IMR-90 (cell line): ENCODE results near the gene SPECC1L. TPM values are rescaled to one million over a fixed set of nuclear protein-coding genes. Genes with fewer than 3 reads are reported as not detected.

Experiments
- ATAC-seq: fragments of 200-7000 bp; cut with Tn5 transposase; 2 replicates; pipeline ENCODE4 v1.9.1; 2020; ENCODE audit warnings: low read depth, mild to moderate bottlenecking, moderate library complexity
- BruUV-seq: library from RNA; stranded (reverse); fragments of 400-500 nt; replicated peaks from 2 replicates; lab custom pipeline; 2021; lab: Mats Ljungman, UMichigan
- CTCF ChIA-PET: fragments of 300-600 bp; formaldehyde crosslinking; extraction: SDS; loops from one replicate; lab custom pipeline; 2021; ENCODE audit warnings: antibody characterized with exemption; lab: Yijun Ruan, JAX
- POLR2A ChIA-PET: fragments of 300-600 bp; sonication (Branson Sonifier 250); formaldehyde crosslinking; loops from one replicate; lab custom pipeline; 2022; ENCODE audit warnings: antibody characterized with exemption; ENCODE audit not compliant: unreplicated experiment; lab: Charles Lee
- DNase-seq: peaks from one replicate; pipeline ENCODE4 v3.0.0; 2013
- H2AFZ ChIP-seq: replicated peaks from 2 replicates; pipeline ENCODE3; 2013; ENCODE audit warnings: low read length, mild to moderate bottlenecking; ENCODE audit not compliant: poor library complexity
- H2AK5ac ChIP-seq: 2 replicates; pipeline ENCODE4 v1.6.1; 2013; ENCODE audit warnings: low read depth, low read length, inconsistent platforms
- H2AK9ac ChIP-seq: replicated peaks from 2 replicates; pipeline ENCODE3; 2013; ENCODE audit warnings: mild to moderate bottlenecking, low read depth, low read length, moderate library complexity; ENCODE audit not compliant: poor library complexity
- H2BK120ac ChIP-seq: 2 replicates; pipeline ENCODE4 v1.6.1; 2013; ENCODE audit warnings: low read depth, low read length, inconsistent platforms
- H2BK15ac ChIP-seq: 3 replicates; pipeline ENCODE4 v1.6.1; 2013; ENCODE audit warnings: low read depth, low read length, inconsistent platforms
- H2BK20ac ChIP-seq: 2 replicates; pipeline ENCODE4 v1.6.1; 2013; ENCODE audit warnings: low read depth, mild to moderate bottlenecking, inconsistent platforms, low read length, moderate library complexity
- H2BK5ac ChIP-seq: 2 replicates; pipeline ENCODE4 v1.6.1; 2013; ENCODE audit warnings: mild to moderate bottlenecking, low read depth, low read length, inconsistent platforms; ENCODE audit not compliant: poor library complexity, severe bottlenecking
- H3K14ac ChIP-seq: replicated peaks from 2 replicates; pipeline ENCODE4 v1.6.1; 2013; ENCODE audit warnings: low read depth, low read length, inconsistent platforms
- H3K18ac ChIP-seq: 2 replicates; pipeline ENCODE4 v1.6.1; 2013; ENCODE audit warnings: low read depth, low read length, control low read depth
- H3K23ac ChIP-seq: 2 replicates; pipeline ENCODE4 v1.6.1; 2013; ENCODE audit warnings: low read depth, low read length, inconsistent platforms
- H3K27ac ChIP-seq: 2 replicates; pipeline ENCODE4 v1.5.1; 2013; ENCODE audit warnings: mild to moderate bottlenecking, control low read depth, low read length; ENCODE audit not compliant: insufficient read depth
- H3K27me3 ChIP-seq: 2 replicates; pipeline ENCODE4 v1.6.1; 2013; ENCODE audit warnings: low read length; ENCODE audit not compliant: control insufficient read depth, insufficient read depth
- H3K36me3 ChIP-seq: 2 replicates; pipeline ENCODE4 v1.6.1; 2013; ENCODE audit warnings: low read length, mixed read lengths; ENCODE audit not compliant: control insufficient read depth, insufficient read depth
- H3K4ac ChIP-seq: 2 replicates; pipeline ENCODE4 v1.6.1; 2013; ENCODE audit warnings: low read depth, low read length, inconsistent platforms
- H3K4me1 ChIP-seq: 2 replicates; pipeline ENCODE4 v1.6.1; 2013; ENCODE audit warnings: low read length, mixed read lengths; ENCODE audit not compliant: control insufficient read depth, insufficient read depth
- H3K4me2 ChIP-seq: 2 replicates; pipeline ENCODE4 v1.6.1; 2013; ENCODE audit warnings: low read depth, mild to moderate bottlenecking, control low read depth, low read length, moderate library complexity
- H3K4me3 ChIP-seq: 2 replicates; pipeline ENCODE4 v1.5.1; 2013; ENCODE audit warnings: low read depth, mild to moderate bottlenecking, control low read depth, low read length, moderate library complexity; ENCODE audit not compliant: insufficient read depth
- H3K56ac ChIP-seq: 2 replicates; pipeline ENCODE4 v1.6.1; 2013; ENCODE audit warnings: low read length, inconsistent platforms; ENCODE audit not compliant: insufficient read depth; ENCODE audit errors: extremely low read depth
- H3K79me1 ChIP-seq, 2 experiments: 2 replicates each; pipeline ENCODE4 v1.6.1; 2013; ENCODE audit warnings: low read length in 2 of 2, inconsistent platforms in 1 of 2, low read depth in 1 of 2
- H3K9ac ChIP-seq: 2 replicates; pipeline ENCODE4 v1.6.1; 2013; ENCODE audit warnings: low read depth, low read length, control low read depth
- H3K9me1 ChIP-seq: 2 replicates; pipeline ENCODE4 v1.6.1; 2013; ENCODE audit warnings: low read length, inconsistent platforms; ENCODE audit not compliant: insufficient read depth
- H3K9me3 ChIP-seq: 2 replicates; pipeline ENCODE4 v1.6.1; 2013; ENCODE audit warnings: low read length; ENCODE audit not compliant: control insufficient read depth, insufficient read depth
- H4K20me1 ChIP-seq: 2 replicates; pipeline ENCODE4 v1.6.1; 2013; ENCODE audit warnings: low read length, inconsistent platforms; ENCODE audit not compliant: insufficient read depth
- H4K5ac ChIP-seq: 2 replicates; pipeline ENCODE4 v1.6.1; 2013; ENCODE audit warnings: mild to moderate bottlenecking, low read depth, low read length, control low read depth
- H4K8ac ChIP-seq, 2 experiments: 2 replicates each; pipeline ENCODE4 v1.6.1; 2013; ENCODE audit warnings: low read depth in 2 of 2, low read length in 2 of 2, control low read depth in 1 of 2, inconsistent platforms in 1 of 2
- H4K91ac ChIP-seq: 2 replicates; pipeline ENCODE4 v1.6.1; 2013; ENCODE audit warnings: low read depth, low read length, inconsistent platforms; ENCODE audit not compliant: insufficient read depth
- BHLHE40 ChIP-seq: fragments of 150-350 bp; IDR thresholded peaks from 2 replicates; pipeline ENCODE4 v1.6.1; 2016; ENCODE audit warnings: mild to moderate bottlenecking, low read depth, low read length
- CEBPB ChIP-seq: IDR thresholded peaks from 2 replicates; pipeline ENCODE4 v1.6.1; 2012; ENCODE audit warnings: low read depth, low read length, improper control_type of control experiment
- CHD1 ChIP-seq: IDR thresholded peaks from 2 replicates; pipeline ENCODE4 v1.6.1; 2012; ENCODE audit warnings: low read depth, low read length, improper control_type of control experiment
- FOS ChIP-seq: fragments of 150-350 bp; IDR thresholded peaks from 2 replicates; pipeline ENCODE4 v1.6.1; 2016; ENCODE audit warnings: low read depth, low read length
- MAFK ChIP-seq: IDR thresholded peaks from 2 replicates; pipeline ENCODE4 v1.6.1; 2012; ENCODE audit warnings: low read depth, low read length, improper control_type of control experiment
- MAZ ChIP-seq: IDR thresholded peaks from 2 replicates; pipeline ENCODE4 v1.6.1; 2012; ENCODE audit warnings: low read depth, mild to moderate bottlenecking, low read length, improper control_type of control experiment, moderate library complexity, borderline replicate concordance
- MXI1 ChIP-seq: IDR thresholded peaks from 2 replicates; pipeline ENCODE4 v1.6.1; 2012; ENCODE audit warnings: low read depth, mild to moderate bottlenecking, low read length, moderate library complexity, borderline replicate concordance
- POLR2A ChIP-seq: IDR thresholded peaks from 2 replicates; pipeline ENCODE4 v1.6.1; 2012; ENCODE audit warnings: mild to moderate bottlenecking, low read depth, low read length
- RAD21 ChIP-seq: IDR thresholded peaks from 2 replicates; pipeline ENCODE4 v1.6.1; 2012; ENCODE audit warnings: low read length, improper control_type of control experiment
- RCOR1 ChIP-seq: IDR thresholded peaks from 2 replicates; pipeline ENCODE4 v1.6.1; 2012; ENCODE audit warnings: mild to moderate bottlenecking, low read length, improper control_type of control experiment; ENCODE audit not compliant: insufficient replicate concordance
- RFX5 ChIP-seq: IDR thresholded peaks from 2 replicates; pipeline ENCODE4 v1.8.0; 2012; ENCODE audit warnings: low read depth, mild to moderate bottlenecking, low read length, moderate library complexity
- WGBS, 2 experiments: methylation state at CpG; one replicate each; pipeline versions ENCODE4 v1.1.5 to v1.1.7; 2013; ENCODE audit warnings: missing lambda C conversion rate in 2 of 2; ENCODE audit not compliant: insufficient read length in 1 of 2; ENCODE audit errors: extremely low coverage in 2 of 2; 5-methylcytosine and 5-hydroxymethylcytosine counted together
- dilution Hi-C: fragments of 300-500 bp; cut with HindIII; formaldehyde crosslinking; loops from one replicate; pipeline ENCODE4 v1.14.3; 2018; ENCODE audit warnings: low sequenced_read_pairs; ENCODE audit not compliant: unreplicated experiment
- in situ Hi-C: fragments of 300-500 bp; cut with MboI; formaldehyde crosslinking; loops from 3 replicates; pipeline ENCODE4 v1.14.3; 2019; ENCODE audit warnings: low sequenced_read_pairs, inconsistent platforms, mixed read lengths
- intact Hi-C: fragments of 100-400 bp; cut with micrococcal nuclease; formaldehyde crosslinking; loops from 2 replicates; pipeline ENCODE4 v1.10.0; 2022
- polyA plus RNA-seq, 3 experiments: library from polyadenylated mRNA; depleted of rRNA; stranded (reverse); fragments of >200 nt; gene quantifications; 2 replicates each; pipeline ENCODE4 v1.2.3, GENCODE V29; 2012; ENCODE audit warnings: low replicate concordance in 1 of 3
- total RNA-seq: library from RNA; depleted of rRNA; stranded (reverse); fragments of >200 nt; gene quantifications from 2 replicates; pipeline ENCODE4 v1.2.3, GENCODE V29; 2012
- TF ChIP-seq, protein P1 (sequence below): fragments of 150-350 bp; IDR thresholded peaks from 2 replicates; pipeline ENCODE4 v1.6.1; 2017; ENCODE audit warnings: mild to moderate bottlenecking, antibody characterized with exemption, low read length, low read depth
- TF ChIP-seq, protein P2 (sequence below): fragments of 150-350 bp; IDR thresholded peaks from 2 replicates; pipeline ENCODE4 v1.6.1; 2016; ENCODE audit warnings: low read depth, mild to moderate bottlenecking, low read length, moderate library complexity, borderline replicate concordance

Gene SPECC1L
- total and polyA plus RNA-seq, 2 of the 4 experiments (the other 2 are of a cell fraction), result 18.7 to 44.1 TPM

- no peaks in the 10 kb centered on the region for H4K20me1 ChIP-seq
- H3K27ac ChIP-seq, result no peak overlapping the region
- no peak overlapping the region for H2AK5ac ChIP-seq
- 0 out of 2 replicates have a peak overlapping the region, but pooled peaks have one; percentile 1 for H3K14ac ChIP-seq
- no peak overlapping the region for H2BK15ac ChIP-seq
- intact Hi-C loops, result no loop called here
- H2BK5ac ChIP-seq, result no peak overlapping the region
- no peak overlapping the region for H4K91ac ChIP-seq
- H2BK20ac ChIP-seq, result no peak overlapping the region
- ChIA-PET POLR2A (no interaction called here), CTCF (no interaction called here)
- peaks cover 4% of the 10 kb centered on the region for H3K4me1 ChIP-seq
- dilution Hi-C loops, result no loop called here
- H3K36me3 ChIP-seq, result no peaks in the 10 kb centered on the region
- DNase-seq, result no peak
- H3K4ac ChIP-seq, result no peak overlapping the region
- H3K23ac ChIP-seq, result no peak overlapping the region
- H2AFZ ChIP-seq, result no peak overlapping the region
- no peak overlapping the region for H3K18ac ChIP-seq
- peak overlapping the region; percentile 32 to 48; a peak in 3 of 4 replicates for H4K8ac ChIP-seq
- no peaks in the 10 kb centered on the region for H3K79me1 ChIP-seq
- 100% methylated on average over 1 of the region's 1 CpG; no CpG with 5 or more reads in 1 of the 2 experiments for WGBS, 2 experiments
- no peak for TF ChIP-seq MAZ
- TF ChIP-seq CHD1, result no peak
- no peak for TF ChIP-seq RCOR1
- TF ChIP-seq RFX5, result no peak
- TF ChIP-seq, protein P1, sequence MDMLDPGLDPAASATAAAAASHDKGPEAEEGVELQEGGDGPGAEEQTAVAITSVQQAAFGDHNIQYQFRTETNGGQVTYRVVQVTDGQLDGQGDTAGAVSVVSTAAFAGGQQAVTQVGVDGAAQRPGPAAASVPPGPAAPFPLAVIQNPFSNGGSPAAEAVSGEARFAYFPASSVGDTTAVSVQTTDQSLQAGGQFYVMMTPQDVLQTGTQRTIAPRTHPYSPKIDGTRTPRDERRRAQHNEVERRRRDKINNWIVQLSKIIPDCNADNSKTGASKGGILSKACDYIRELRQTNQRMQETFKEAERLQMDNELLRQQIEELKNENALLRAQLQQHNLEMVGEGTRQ, result no peak
- no peak for TF ChIP-seq MXI1
- no peak for TF ChIP-seq RAD21
- no peak for TF ChIP-seq BHLHE40
- no peak for TF ChIP-seq POLR2A
- no peak for TF ChIP-seq MAFK
- no peak for TF ChIP-seq CEBPB
- TF ChIP-seq, protein P2, sequence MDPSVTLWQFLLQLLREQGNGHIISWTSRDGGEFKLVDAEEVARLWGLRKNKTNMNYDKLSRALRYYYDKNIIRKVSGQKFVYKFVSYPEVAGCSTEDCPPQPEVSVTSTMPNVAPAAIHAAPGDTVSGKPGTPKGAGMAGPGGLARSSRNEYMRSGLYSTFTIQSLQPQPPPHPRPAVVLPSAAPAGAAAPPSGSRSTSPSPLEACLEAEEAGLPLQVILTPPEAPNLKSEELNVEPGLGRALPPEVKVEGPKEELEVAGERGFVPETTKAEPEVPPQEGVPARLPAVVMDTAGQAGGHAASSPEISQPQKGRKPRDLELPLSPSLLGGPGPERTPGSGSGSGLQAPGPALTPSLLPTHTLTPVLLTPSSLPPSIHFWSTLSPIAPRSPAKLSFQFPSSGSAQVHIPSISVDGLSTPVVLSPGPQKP, result no peak
- TF ChIP-seq FOS, result no peak
- H3K4me3 ChIP-seq, result no peak overlapping the region
- no peak overlapping the region for H2BK120ac ChIP-seq
- ATAC-seq, result no peak
- H3K9me1 ChIP-seq, result 0 out of 2 replicates have a peak, but pooled peaks cover 3% of the 10 kb centered on the region
- no peak overlapping the region for H3K9ac ChIP-seq
- H3K4me2 ChIP-seq, result no peak overlapping the region
- no TSS peak for BruUV-seq
- H2AK9ac ChIP-seq, result no peak overlapping the region
- no peaks in the 10 kb centered on the region for H3K9me3 ChIP-seq
- H4K5ac ChIP-seq, result 0 out of 2 replicates have a peak overlapping the region, but pooled peaks have one; percentile 24
- 0 out of 2 replicates have a peak, but pooled peaks cover 2% of the 10 kb centered on the region for H3K27me3 ChIP-seq
- in situ Hi-C loops, result no loop called here
- H3K56ac ChIP-seq, result no peak overlapping the region
Observed at GRCh38 chr22:24459911-24460310, 189.3 kb downstream of the SPECC1L start.
